GM18868 (cell line): Measurements from ENCODE around the gene RBL1.
A peak's percentile ranks its signal among the peaks of the same experiment; 100 is the strongest.
"Not testable (repeated sequence)": the region's sequence is repeated elsewhere in the genome, so short reads cannot be mapped to it uniquely, and the experiment has no call there.

Source experiments
- ATAC-seq: cut with Tn5 transposase; IDR thresholded peaks from one replicate; pipeline ENCODE4 v1.9.1; 2021; ENCODE audit warnings: mild to moderate bottlenecking, moderate library complexity; ENCODE audit not compliant: unreplicated experiment

Gene RBL1, protein sequence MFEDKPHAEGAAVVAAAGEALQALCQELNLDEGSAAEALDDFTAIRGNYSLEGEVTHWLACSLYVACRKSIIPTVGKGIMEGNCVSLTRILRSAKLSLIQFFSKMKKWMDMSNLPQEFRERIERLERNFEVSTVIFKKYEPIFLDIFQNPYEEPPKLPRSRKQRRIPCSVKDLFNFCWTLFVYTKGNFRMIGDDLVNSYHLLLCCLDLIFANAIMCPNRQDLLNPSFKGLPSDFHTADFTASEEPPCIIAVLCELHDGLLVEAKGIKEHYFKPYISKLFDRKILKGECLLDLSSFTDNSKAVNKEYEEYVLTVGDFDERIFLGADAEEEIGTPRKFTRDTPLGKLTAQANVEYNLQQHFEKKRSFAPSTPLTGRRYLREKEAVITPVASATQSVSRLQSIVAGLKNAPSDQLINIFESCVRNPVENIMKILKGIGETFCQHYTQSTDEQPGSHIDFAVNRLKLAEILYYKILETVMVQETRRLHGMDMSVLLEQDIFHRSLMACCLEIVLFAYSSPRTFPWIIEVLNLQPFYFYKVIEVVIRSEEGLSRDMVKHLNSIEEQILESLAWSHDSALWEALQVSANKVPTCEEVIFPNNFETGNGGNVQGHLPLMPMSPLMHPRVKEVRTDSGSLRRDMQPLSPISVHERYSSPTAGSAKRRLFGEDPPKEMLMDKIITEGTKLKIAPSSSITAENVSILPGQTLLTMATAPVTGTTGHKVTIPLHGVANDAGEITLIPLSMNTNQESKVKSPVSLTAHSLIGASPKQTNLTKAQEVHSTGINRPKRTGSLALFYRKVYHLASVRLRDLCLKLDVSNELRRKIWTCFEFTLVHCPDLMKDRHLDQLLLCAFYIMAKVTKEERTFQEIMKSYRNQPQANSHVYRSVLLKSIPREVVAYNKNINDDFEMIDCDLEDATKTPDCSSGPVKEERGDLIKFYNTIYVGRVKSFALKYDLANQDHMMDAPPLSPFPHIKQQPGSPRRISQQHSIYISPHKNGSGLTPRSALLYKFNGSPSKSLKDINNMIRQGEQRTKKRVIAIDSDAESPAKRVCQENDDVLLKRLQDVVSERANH

DNA sequence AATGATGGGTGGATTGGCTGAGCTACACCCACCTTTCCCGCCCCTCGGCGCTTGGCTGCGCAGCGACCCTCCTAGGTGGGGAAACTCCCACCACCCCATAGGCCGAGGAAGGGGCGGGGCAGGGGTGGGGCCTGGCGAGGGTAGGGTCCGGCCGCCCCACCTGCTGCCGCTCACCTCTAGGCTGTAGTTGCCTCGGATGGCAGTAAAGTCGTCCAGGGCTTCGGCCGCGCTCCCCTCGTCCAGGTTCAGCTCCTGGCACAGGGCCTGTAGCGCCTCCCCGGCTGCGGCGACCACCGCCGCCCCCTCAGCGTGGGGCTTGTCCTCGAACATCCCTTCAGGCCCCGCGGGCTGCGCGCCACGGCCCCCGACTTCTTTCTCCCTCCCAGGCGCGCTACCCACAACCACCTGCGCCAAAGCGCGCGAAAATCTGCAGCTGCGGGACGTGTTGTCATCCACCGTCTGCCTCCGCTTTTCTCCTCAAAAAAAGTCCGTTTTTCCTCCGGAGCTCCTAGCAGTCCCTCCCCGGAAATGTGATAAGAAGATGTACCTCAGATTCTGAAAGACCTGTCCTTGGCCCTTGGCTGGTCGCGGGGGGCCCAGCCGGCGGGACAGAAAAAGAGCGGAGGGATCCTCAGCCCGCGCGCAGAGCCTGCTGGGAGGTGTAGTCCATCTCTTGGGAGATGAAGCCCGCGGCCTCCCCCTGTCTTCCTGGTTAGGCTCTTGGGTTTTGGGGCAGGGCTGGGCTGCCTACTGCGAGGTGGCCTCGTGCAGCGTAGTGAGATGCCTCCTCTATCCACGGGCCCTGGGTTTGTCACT is at the start of gene RBL1:
RBL1 (minus strand) TSS at position 399 of the 816 bp plus-strand sequence; CDS start at position 330, 69 bp downstream.
- ATAC-seq: peak; percentile 72

GRCh38 chr20:37144856-37145404 is 49.1 kb upstream of the RBL1 start:
- ATAC-seq: no peak

DNA sequence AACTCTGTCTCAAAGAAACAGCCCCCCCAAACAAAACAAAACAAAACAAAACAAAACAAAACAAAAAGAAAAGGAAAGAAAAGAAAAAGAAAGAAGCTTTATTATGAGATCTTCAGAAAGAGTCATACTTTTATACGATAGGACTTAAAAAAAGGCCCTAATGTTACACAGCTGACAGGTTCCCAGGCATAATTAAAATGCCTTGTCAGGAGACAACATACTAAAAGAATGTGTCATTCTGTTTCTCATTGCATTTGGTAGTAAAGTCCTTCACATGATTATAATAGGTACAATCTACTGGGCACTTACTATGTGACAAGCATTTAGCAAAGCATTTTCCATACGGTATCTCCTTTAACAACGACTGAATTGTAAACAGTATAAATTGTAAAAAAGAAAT is 46.9 kb upstream of the RBL1 start:
- ATAC-seq: no peak

DNA sequence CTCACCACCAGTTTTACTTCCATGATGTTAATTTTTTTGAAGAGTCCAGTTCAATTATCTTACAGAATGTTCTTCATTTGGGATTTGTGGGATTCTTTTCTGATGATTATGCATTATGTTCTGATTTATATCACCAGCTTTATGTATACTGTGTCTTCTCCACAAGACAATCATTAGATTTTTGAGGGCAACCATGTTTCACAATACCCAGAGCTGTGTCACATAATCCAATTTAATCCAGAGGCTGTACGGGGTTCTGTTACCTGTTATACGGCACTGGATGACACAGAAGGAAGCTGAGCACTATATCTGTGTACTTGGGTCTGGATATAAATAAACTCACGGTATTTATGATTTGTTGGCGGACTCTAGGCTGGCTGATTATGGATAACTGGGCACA is 41.8 kb upstream of the RBL1 start:
- no peak for ATAC-seq

DNA sequence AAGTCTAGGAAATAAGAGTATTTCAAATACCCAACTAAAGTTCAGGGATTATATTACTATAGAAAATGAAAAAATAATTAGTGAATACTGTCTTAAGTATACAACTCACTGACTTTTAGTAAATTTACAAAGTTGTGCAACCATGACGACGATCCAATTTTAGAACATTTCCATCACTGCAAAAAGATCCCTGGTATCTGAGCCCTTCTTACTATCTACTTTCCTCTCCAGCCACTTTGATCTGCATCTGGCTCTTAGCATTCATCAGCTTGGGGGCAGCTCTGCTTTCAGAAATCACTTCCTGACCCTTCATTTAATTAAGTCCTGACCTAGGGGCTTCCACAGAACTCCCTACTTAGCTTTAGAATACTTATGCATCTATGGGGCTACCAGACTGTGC is 38.2 kb upstream of the RBL1 start:
- ATAC-seq: no peak

DNA sequence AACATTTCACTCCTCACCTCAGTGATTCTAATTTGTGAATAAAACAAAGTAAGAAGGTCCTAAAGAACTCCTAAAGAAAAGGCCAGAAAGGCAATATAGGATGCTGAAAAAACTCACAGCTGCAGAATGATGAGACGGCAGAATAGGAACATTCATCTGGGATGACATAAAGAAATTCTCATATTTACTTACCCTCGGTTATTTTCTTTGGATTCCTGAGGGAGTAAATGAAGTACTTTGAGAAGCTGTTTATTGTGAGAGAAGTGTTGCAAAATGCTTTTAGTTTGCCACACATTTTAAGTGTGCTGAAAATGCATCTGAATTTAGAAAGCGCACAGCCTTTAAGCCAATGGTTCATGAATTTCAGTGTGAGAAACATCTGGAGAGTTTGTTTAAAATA is 35.7 kb upstream of the RBL1 start:
- no peak for ATAC-seq

DNA sequence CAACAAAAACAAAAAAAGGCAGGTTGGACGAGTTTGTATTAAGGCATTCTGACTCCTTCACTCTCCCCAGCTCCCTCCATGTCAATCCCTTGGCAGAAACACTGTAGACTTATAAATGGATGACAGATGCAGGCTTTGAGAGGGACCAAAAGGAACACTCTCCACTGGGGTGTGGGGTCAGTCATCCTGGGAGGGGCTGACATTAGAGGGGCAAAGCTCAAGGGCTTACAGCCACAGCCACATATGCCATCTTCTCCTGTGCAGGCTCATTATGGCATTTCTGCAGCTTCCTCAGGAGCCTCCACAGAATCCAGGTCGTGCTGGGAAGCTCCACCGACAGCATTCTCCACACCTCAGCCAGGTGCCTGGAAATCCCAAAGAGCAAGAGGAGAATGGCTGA is 33.0 kb upstream of the RBL1 start:
- ATAC-seq: no peak

- not testable (repeated sequence) for ATAC-seq
These were observed 30.5 kb upstream of the RBL1 start for GRCh38 chr20:37126290-37126689.

DNA sequence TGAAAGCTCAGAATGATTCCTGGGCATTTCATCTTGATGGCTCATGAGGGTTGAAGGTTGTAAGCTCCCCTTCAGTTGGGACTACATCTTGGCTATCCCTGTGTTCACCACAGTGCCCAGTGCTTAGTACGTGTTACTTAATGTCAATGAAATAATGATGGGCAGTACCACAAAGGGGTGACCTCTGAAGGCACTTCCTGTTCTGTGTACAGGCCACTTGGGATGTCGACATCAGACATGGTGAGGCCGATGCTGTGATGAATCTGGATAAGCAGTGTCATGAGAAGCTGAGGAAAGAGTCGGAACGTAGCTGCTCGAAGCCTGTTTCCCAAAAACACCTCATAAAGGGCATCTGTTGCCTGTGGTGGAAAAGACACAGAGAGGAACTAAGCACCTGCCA is 27.6 kb upstream of the RBL1 start:
- ATAC-seq: no peak

DNA sequence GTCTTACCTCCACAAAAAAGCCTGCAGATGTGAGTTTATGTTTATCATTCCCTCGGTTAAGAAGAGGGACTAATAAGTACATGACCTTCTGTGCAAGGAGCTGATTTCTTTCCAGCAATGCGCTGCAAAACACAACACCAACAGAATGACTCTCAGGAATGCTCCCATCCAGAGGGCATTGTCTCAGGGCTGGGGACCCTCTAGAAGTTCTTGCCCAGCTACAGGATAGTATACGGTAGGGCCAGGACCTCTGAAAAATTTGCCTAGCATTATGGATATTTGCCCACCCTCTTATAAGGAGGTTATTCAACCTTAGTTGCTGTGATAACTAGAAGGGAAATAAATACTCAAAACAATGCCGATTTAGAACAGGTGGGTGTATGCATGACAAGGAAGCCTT is 24.7 kb upstream of the RBL1 start:
- ATAC-seq: no peak

DNA sequence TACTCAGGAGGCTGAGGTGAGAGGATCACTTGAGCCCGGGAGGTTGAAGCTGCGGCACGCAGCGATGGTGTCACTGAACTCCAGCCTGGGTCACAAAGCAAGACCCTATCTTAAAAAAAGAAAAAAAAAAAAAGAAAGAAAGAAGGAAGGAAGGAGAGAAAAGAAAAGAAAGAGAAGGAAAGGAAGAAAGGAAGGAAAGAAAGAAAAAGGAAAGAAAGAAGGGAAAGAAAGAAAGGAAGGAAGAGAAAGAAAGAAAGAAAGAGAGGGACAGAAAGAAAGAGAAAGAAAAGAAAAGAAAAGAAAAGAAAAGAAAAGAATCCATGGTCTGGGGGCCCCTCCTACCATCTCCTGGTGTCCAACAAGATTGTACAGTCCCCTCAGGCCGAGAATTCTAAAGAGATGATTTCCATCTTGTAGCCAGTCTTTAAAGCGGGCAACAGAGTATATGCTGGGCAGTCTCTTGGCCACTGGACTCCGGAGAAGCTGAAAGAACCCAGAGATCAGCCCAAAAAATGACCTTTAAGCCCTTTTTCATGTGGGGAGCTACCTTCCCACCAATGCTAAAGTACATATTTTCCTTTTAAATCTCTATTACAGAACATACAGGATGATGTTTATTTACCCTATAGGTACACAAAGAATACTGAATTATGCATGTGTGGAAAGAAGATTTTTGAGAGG is 23.7 kb upstream of the RBL1 start:
- ATAC-seq: no peak

GRCh38 chr20:37114012-37114411 is 18.2 kb upstream of the RBL1 start:
- no peak for ATAC-seq

GRCh38 chr20:37111926-37112455 is 16.2 kb upstream of the RBL1 start:
- no peak for ATAC-seq

DNA sequence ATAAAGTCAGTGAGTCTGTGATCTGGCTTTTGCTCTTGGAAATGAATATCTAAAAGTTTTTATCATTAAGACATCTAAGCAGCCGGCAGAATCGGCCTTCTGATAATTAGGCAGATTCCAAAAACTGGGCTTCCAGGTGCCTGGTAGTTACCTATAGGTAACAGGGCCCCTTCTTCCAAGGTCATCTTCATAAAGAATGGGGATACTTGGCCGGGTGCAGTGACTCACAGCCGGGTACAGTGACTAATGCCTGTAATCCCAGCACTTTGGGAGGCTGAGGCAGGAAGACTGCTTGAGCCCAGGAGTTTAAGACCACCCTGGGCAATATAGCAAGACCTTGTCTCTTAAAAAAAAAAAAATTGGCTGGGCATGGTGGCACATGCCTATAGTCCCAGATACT is 12.9 kb upstream of the RBL1 start:
- no peak for ATAC-seq

DNA sequence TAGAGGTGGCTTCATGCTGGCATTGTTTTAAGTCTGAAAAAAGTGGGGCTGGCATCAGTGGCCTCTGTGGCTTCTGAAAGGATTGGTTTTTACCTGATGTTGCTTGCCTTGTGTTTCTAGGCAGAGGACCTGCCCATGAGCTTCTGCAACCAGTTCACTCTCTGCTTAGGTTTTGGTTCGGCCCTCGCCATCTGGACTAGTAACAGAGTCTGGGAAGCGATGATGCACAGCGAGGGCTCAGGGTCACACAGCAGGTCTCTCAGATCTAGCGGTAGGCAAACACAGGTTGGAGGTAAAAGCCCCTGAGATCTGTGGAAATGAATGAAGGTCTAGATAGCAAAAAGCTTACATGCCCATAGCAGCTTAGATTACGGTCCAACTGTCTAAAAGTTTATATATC is 6.8 kb upstream of the RBL1 start:
- ATAC-seq: no peak

GRCh38 chr20:37096415-37097041 is 731 bp upstream of the RBL1 start:
- ATAC-seq: no peak

GRCh38 chr20:37095108-37095598 is 644 bp downstream of the RBL1 start:
- peak; percentile 11 for ATAC-seq

DNA sequence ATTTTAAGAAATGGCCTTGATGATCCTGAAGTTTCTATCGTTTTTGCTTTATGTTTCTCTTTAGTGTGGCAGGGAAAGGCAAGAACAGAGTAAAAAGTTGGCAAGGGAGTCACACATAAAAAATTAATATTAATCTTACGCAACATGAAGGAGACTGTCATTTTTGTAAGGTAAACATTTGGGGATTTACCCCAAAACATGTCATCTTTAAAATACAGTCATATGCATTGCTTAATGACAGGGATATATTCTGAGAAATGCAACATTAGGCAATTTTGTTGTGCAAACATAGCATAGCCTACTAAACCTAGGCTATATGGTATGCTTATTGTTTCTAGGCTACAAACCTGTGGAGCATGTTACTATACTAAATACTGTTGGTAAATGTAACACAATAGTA is 5.4 kb downstream of the RBL1 start:
- ATAC-seq: no peak

DNA sequence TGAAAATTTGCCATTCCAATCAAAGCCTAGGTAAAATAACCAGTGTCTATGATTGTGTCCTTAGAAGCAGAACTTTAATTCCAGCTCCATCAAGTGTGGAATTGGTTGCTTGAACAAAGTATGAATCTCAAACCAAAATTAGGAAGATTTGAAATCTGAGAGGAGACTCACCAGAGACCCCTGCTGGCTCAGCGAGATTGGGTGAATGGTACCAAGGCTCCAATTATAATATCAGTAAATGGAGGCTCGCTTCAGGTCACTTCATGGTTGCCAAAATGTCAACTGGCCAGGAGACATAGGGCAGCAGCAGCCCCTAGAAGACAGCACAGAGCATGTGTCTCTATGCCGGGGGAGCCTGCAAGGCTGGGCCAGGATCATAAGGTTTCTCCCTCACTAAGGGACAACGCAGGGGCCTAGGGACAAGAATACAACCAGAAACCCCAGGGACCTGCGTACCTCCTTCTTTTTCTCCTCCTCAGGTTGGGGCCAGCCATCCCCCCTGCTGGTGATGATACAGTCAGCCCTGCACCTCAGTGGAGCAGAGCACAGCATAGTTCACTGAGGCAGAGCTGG is 14.0 kb downstream of the RBL1 start:
- no peak for ATAC-seq
